Bronchial epithelial cell (primary cell): ENCODE measurements around the gene CXCL1. TPM values are rescaled to one million over a fixed set of nuclear protein-coding genes. Genes with fewer than 3 reads are reported as not detected.

ENCODE experiments used
- DNase-seq: peaks from one replicate; pipeline ENCODE4 v3.0.0-alpha.2; 2010; ENCODE audit warnings: low read depth
- FAIRE-seq: peaks from 2 replicates; lab custom pipeline; 2011; peaks lifted over from hg19 to GRCh38; lab: Jason Lieb, UNC
- H3K27me3 ChIP-seq: 2 replicates; pipeline ENCODE4 v1.5.1; 2011; ENCODE audit warnings: low read length; ENCODE audit not compliant: control insufficient read depth, insufficient read depth
- H3K36me3 ChIP-seq: 2 replicates; pipeline ENCODE4 v1.5.1; 2011; ENCODE audit warnings: low read length; ENCODE audit not compliant: control insufficient read depth, insufficient read depth
- H3K4me3 ChIP-seq: 2 replicates; pipeline ENCODE4 v1.5.1; 2011; ENCODE audit warnings: mild to moderate bottlenecking, low read depth, low read length, control low read depth
- CTCF ChIP-seq: IDR thresholded peaks from 2 replicates; pipeline ENCODE4 v1.5.1; 2011; ENCODE audit warnings: mild to moderate bottlenecking, moderate library complexity, low read length, control low read depth, inconsistent platforms; ENCODE audit not compliant: insufficient read depth, severe bottlenecking
- total RNA-seq: library from RNA; depleted of rRNA; stranded (reverse); fragments of >200 nt; gene quantifications from 2 replicates; pipeline ENCODE4 v1.2.1, GENCODE V29; 2014

CXCL1 gene
- total RNA-seq, 1 donor from 2014 or later, result 4.2 TPM

DNA sequence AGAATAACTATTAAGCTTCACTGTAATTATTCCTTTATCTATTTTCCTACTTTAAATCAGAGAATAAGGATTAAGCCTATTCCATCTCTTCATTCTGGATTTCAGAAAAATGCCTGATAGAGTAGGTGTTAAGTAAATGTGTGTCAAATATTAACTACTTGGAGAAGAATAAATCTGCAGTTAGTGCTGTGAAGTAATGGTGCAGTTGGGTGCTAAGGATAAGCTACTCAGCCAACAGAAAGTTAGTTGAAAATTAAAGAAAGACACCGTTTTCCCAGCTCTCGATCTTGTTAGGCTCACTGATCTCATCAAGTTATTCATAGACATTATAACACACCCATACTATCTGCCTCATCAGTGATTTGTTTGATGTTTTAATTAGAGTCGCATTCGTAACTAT lies 9.0 kb upstream of the CXCL1 start:
- no peak overlapping the region for H3K4me3 ChIP-seq
- FAIRE-seq (no peak), DNase-seq (no peak)
- TF ChIP-seq CTCF, result no peak
- H3K27me3 ChIP-seq, result no peaks in the 10 kb centered on the region
- no peaks in the 10 kb centered on the region for H3K36me3 ChIP-seq

GRCh38 chr4:73860917-73861316 lies 8.3 kb upstream of the CXCL1 start:
- no peak for TF ChIP-seq CTCF
- no peak for FAIRE-seq
- Histone ChIP-seq H3K4me3 (no peak overlapping the region), H3K27me3 (no peaks in the 10 kb centered on the region), H3K36me3 (no peaks in the 10 kb centered on the region)
- DNase-seq, result no peak

DNA sequence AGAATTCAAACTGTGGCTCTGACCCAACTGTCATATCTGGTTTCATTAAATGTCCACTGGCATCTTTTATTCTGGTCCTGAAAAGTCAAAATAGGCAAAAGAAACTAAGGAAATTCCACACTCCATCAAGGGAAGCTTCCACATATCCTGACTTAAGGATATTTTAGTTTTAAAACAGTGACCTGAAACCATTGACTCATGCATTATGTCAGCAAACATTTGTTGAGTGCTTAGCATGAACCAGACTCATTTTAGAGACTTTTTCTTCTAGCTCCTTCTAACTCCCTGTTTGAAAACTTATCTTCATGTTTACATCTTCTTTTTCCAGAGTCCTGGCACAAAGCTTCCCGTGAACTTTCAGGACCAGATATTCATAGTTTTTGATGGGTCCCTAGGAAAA lies 6.9 kb upstream of the CXCL1 start:
- FAIRE-seq, result no peak
- DNase-seq, result peak; percentile 60
- no peak for TF ChIP-seq CTCF

DNA sequence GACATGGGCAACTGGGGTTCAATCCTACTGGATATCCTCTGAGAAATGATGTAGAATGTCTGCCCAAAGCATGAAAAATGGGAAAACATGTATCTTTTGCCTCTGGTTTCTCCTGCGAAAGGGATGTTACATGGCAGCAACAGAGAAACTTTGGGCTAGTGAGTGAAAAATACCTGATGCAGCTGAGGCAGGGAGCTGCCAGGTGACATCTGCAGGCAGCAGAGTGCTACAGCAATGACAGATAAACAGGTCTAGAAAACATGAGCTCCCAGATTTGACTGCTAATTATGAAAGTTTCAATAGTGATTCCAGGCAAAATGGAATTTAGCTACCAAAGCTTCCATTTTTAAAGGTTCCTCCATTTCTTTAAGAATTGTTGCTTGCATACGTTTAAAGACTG lies 4.8 kb upstream of the CXCL1 start:
- DNase-seq, result peak; percentile 59
- peak; percentile 68 for FAIRE-seq
- peak; percentile 71 for TF ChIP-seq CTCF
- H3K27me3 ChIP-seq, result no peaks in the 10 kb centered on the region
- H3K4me3 ChIP-seq, result no peak overlapping the region
- no peaks in the 10 kb centered on the region for H3K36me3 ChIP-seq

More for the DNA sequence above, 6.9 kb upstream of the CXCL1 start:
- Histone ChIP-seq H3K4me3 (no peak overlapping the region), H3K36me3 (no peaks in the 10 kb centered on the region), H3K27me3 (no peaks in the 10 kb centered on the region)

DNA sequence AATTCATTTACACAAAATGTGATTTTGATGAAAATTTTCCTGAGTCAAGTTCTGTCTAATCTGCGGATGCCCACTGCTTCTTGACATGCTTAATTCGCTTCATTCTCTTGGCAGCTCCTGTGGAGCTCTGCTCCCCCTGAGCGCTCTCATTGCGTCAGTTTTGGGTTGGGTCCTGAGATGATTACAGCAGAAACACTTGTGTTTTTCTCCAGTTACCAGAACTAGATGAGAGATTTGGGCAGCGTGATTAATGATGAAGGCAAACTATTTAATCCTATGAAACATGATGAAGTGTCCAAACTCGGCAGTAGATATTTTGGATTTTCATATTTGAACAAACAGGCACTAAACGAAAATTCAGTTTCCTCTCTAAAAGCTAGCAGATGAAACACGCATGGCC lies 4.2 kb upstream of the CXCL1 start:
- TF ChIP-seq CTCF, result no peak
- DNase-seq (peak; percentile 50), FAIRE-seq (no peak)
- H3K36me3 ChIP-seq, result no peaks in the 10 kb centered on the region
- no peak overlapping the region for H3K4me3 ChIP-seq
- no peaks in the 10 kb centered on the region for H3K27me3 ChIP-seq

DNA sequence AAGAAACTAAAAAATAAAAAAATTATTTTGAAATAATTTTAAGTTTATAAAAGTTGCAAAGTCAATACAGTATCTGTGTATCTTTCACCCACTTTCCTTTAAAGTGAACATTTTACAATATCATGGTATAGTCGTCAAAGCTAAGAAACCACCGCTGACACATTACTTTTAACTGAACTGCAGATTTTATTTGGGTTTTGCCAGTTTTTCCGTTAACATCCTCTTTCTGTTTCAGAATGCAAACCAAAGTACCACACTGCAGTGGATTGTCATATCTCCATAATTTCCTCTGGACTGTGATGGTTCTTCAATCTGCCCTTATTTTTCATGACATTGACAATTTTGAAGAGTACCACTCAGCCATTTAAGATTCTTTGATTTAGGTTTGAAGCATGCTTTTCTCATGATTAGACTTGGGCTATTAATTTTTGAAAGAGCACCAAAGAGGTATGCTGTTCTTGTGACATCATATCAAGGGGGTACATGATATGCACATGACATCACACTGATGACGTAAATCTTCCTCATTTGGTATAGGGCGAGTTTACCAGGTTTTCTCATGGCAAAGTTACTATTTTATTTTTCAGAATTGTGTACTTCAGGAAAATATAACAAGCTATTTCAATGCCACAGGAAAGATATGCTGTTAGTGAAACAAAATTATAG lies 3.6 kb upstream of the CXCL1 start:
- FAIRE-seq (no peak), DNase-seq (no peak)
- Histone ChIP-seq H3K36me3 (no peaks in the 10 kb centered on the region), H3K4me3 (no peak overlapping the region), H3K27me3 (no peaks in the 10 kb centered on the region)
- no peak for TF ChIP-seq CTCF
